Suprapubic skin (tissue), 4 donors: ENCODE data around the gene DDB1. TPM values are rescaled to one million over a fixed set of nuclear protein-coding genes. Genes with fewer than 3 reads are reported as not detected.

Source experiments
- DNase-seq, 2 donors: peaks; one replicate each; pipeline ENCODE4 v3.0.0-alpha.2; 2019; ENCODE audit warnings: low spot score in 2 of 2
- H3K27ac ChIP-seq: fragments of 200-600 bp; sonication (generic); one replicate; pipeline ENCODE4 v1.5.1; 2019
- H3K27me3 ChIP-seq: fragments of 200-600 bp; sonication (generic); one replicate; pipeline ENCODE4 v1.5.1; 2019
- H3K36me3 ChIP-seq: fragments of 200-600 bp; sonication (generic); one replicate; pipeline ENCODE4 v1.5.1; 2019
- H3K4me1 ChIP-seq: fragments of 200-600 bp; sonication (generic); one replicate; pipeline ENCODE4 v1.5.1; 2019
- H3K4me3 ChIP-seq: fragments of 200-600 bp; sonication (generic); one replicate; pipeline ENCODE4 v1.5.1; 2019; ENCODE audit warnings: mild to moderate bottlenecking
- H3K9me3 ChIP-seq: fragments of 200-600 bp; sonication (generic); one replicate; pipeline ENCODE4 v1.5.1; 2019
- CTCF ChIP-seq, 2 donors: fragments of 200-600 bp in 1 of 2; fragments of 450-650 bp in 1 of 2; sonication (generic) in 1 of 2; IDR thresholded peaks; one replicate each; pipeline ENCODE4 v1.5.1; 2016 to 2019; ENCODE audit warnings: antibody characterized with exemption in 2 of 2, mild to moderate bottlenecking in 1 of 2, moderate library complexity in 1 of 2
- EP300 ChIP-seq: sonication (generic); formaldehyde crosslinking; IDR thresholded peaks from one replicate; pipeline ENCODE4 v1.6.1; 2017; ENCODE audit warnings: antibody characterized with exemption
- POLR2A ChIP-seq, 2 donors: fragments of 450-650 bp; IDR thresholded peaks; one replicate each; pipeline ENCODE4 v1.6.1; 2017; ENCODE audit warnings: antibody characterized with exemption in 2 of 2, mild to moderate bottlenecking in 2 of 2, moderate library complexity in 2 of 2
- POLR2AphosphoS5 ChIP-seq, 3 donors: sonication (generic); formaldehyde crosslinking; IDR thresholded peaks; one replicate each; pipeline ENCODE4 v1.6.1; 2017; ENCODE audit warnings: antibody characterized with exemption in 3 of 3
- WGBS: methylation state at CpG from one replicate; pipeline ENCODE4 v1.1.5; 2018; 5-methylcytosine and 5-hydroxymethylcytosine counted together
- total RNA-seq, 4 donors: library from RNA; depleted of rRNA; stranded (reverse); fragments of >200 nt; gene quantifications; one replicate each; pipeline ENCODE4 v1.1.0, GENCODE V29; 2016

Gene DDB1
- total RNA-seq, 4 donors from 2014 or later, result 151 to 219 (median 182) TPM

GRCh38 chr11:61280883-61281580 is 51.9 kb downstream of the DDB1 start:
- Histone ChIP-seq H3K27ac (no peak overlapping the region), H3K27me3 (no peaks in the 10 kb centered on the region), H3K4me1 (peaks cover 20% of the 10 kb centered on the region), H3K9me3 (no peaks in the 10 kb centered on the region), H3K36me3 (no peaks in the 10 kb centered on the region), H3K4me3 (peak overlapping the region; percentile 38)
- DNase-seq, result no peak
- 85% methylated on average over 19 of the region's 20 CpGs for WGBS
- no peak for TF ChIP-seq EP300
- no peak for TF ChIP-seq CTCF (IDR thresholded peaks at IDR 0.05)
- TF ChIP-seq POLR2AphosphoS5 (IDR thresholded peaks at IDR 0.05), result no peak
- no peak for TF ChIP-seq POLR2A (IDR thresholded peaks at IDR 0.05)

- H3K4me3 ChIP-seq, result no peak overlapping the region
- DNase-seq, result no peak
- no peaks in the 10 kb centered on the region for H3K27me3 ChIP-seq
- H3K36me3 ChIP-seq, result no peaks in the 10 kb centered on the region
- H3K9me3 ChIP-seq, result no peaks in the 10 kb centered on the region
- TF ChIP-seq CTCF (IDR thresholded peaks at IDR 0.05) (no peak), POLR2AphosphoS5 (IDR thresholded peaks at IDR 0.05) (no peak), EP300 (no peak), POLR2A (IDR thresholded peaks at IDR 0.05) (no peak)
- H3K4me1 ChIP-seq, result peaks cover 20% of the 10 kb centered on the region
- 56% methylated on average over 12 of the region's 12 CpGs for WGBS
- H3K27ac ChIP-seq, result no peak overlapping the region
Observed at GRCh38 chr11:61279934-61280659, 52.8 kb downstream of the DDB1 start.

GRCh38 chr11:61278001-61278470 is 54.9 kb downstream of the DDB1 start:
- Histone ChIP-seq H3K27me3 (no peaks in the 10 kb centered on the region), H3K4me1 (peaks cover 31% of the 10 kb centered on the region), H3K27ac (no peak overlapping the region), H3K4me3 (no peak overlapping the region), H3K9me3 (no peaks in the 10 kb centered on the region), H3K36me3 (no peaks in the 10 kb centered on the region)
- WGBS, result 46% methylated on average over 10 of the region's 10 CpGs
- TF ChIP-seq POLR2A (IDR thresholded peaks at IDR 0.05), result no peak
- TF ChIP-seq EP300, result no peak
- no peak for TF ChIP-seq POLR2AphosphoS5 (IDR thresholded peaks at IDR 0.05)
- TF ChIP-seq CTCF (IDR thresholded peaks at IDR 0.05), result no peak
- DNase-seq, result no peak

- no peaks in the 10 kb centered on the region for H3K27me3 ChIP-seq
- no peak overlapping the region for H3K27ac ChIP-seq
- no peak overlapping the region for H3K4me3 ChIP-seq
- DNase-seq, result no peak
- H3K36me3 ChIP-seq, result no peaks in the 10 kb centered on the region
- H3K4me1 ChIP-seq, result peaks cover 34% of the 10 kb centered on the region
- no peak for TF ChIP-seq CTCF (IDR thresholded peaks at IDR 0.05)
- TF ChIP-seq EP300, result no peak
- TF ChIP-seq POLR2A (IDR thresholded peaks at IDR 0.05), result no peak
- no peak for TF ChIP-seq POLR2AphosphoS5 (IDR thresholded peaks at IDR 0.05)
- WGBS, result 67% methylated on average over 14 of the region's 14 CpGs
- H3K9me3 ChIP-seq, result no peaks in the 10 kb centered on the region
Observed at GRCh38 chr11:61277186-61278000, 55.5 kb downstream of the DDB1 start.
